SK-N-SH (cell line): ENCODE data around the gene SNAPC3. TPM values are rescaled to one million over a fixed set of nuclear protein-coding genes. Genes with fewer than 3 reads are reported as not detected.

Experiments used
- CTCF ChIA-PET: fragments of 300-600, 350-600 bp; formaldehyde crosslinking; extraction: SDS; loops from one replicate; lab custom pipeline; 2021; lab: Yijun Ruan, JAX
- POLR2A ChIA-PET: fragments of 350-600 bp; sonication (Branson Sonifier 250); formaldehyde crosslinking; extraction: SDS; loops from one replicate; lab custom pipeline; 2020; ENCODE audit warnings: antibody characterized with exemption, inconsistent platforms; lab: Yijun Ruan, JAX
- DNase-seq: peaks from one replicate; pipeline ENCODE4 v3.0.0; 2012
- H2AFZ ChIP-seq: fragments of 200-600 bp; sonication (generic); 2 replicates; pipeline ENCODE4 v1.8.1; 2016; ENCODE audit warnings: antibody characterized with exemption, mild to moderate bottlenecking, low read depth
- H3F3A ChIP-seq: fragments of 200-600 bp; sonication (generic); replicated peaks from 2 replicates; pipeline ENCODE3; 2016; ENCODE audit warnings: antibody characterized with exemption, mild to moderate bottlenecking; ENCODE audit not compliant: insufficient read depth
- H3K27ac ChIP-seq, 2 experiments: fragments of 200-500 bp in 1 of 2; fragments of 200-600 bp in 1 of 2; sonication (Bioruptor generic) in 1 of 2; sonication (generic), shearing (Covaris generic) in 1 of 2; 2 replicates each; pipeline versions ENCODE4 v1.5.1 to v1.6.1; 2014 to 2016; ENCODE audit warnings: low read depth in 2 of 2, inconsistent platforms in 1 of 2, low read length in 1 of 2, mild to moderate bottlenecking in 1 of 2, mixed read lengths in 1 of 2
- H3K27me3 ChIP-seq: fragments of 200-600 bp; sonication (generic), shearing (Covaris generic); 2 replicates; pipeline ENCODE4 v1.6.1; 2016; ENCODE audit warnings: mixed run types; ENCODE audit not compliant: insufficient read depth
- H3K36me3 ChIP-seq, 2 experiments: fragments of 200-500 bp in 1 of 2; fragments of 200-600 bp in 1 of 2; sonication (Bioruptor generic) in 1 of 2; sonication (generic) in 1 of 2; replicated peaks in 1 of 2; 2 replicates each; pipeline versions ENCODE3 to v1.5.1; 2014 to 2016; ENCODE audit warnings: low read length in 1 of 2, mild to moderate bottlenecking in 1 of 2; ENCODE audit not compliant: insufficient read depth in 2 of 2, control insufficient read depth in 1 of 2
- H3K4me1 ChIP-seq, 2 experiments: fragments of 200-500 bp in 1 of 2; fragments of 200-600 bp in 1 of 2; sonication (Bioruptor generic) in 1 of 2; sonication (generic), shearing (Covaris generic) in 1 of 2; 2 replicates each; pipeline versions ENCODE4 v1.5.1 to v1.6.1; 2014 to 2016; ENCODE audit warnings: low read depth in 1 of 2, low read length in 1 of 2, mixed run types in 1 of 2; ENCODE audit not compliant: insufficient read depth in 2 of 2, control insufficient read depth in 1 of 2
- H3K4me2 ChIP-seq: fragments of 200-600 bp; sonication (generic), shearing (Covaris generic); 2 replicates; pipeline ENCODE4 v1.6.1; 2017; ENCODE audit warnings: mixed run types
- H3K4me3 ChIP-seq, 2 experiments: fragments of 200-500 bp in 1 of 2; fragments of 200-600 bp in 1 of 2; sonication (Bioruptor generic) in 1 of 2; sonication (generic), shearing (Covaris generic) in 1 of 2; 2 replicates each; pipeline versions ENCODE4 v1.5.1 to v1.8.1; 2014 to 2016; ENCODE audit warnings: low read depth in 2 of 2, inconsistent platforms in 1 of 2, low read length in 1 of 2, mild to moderate bottlenecking in 1 of 2, mixed read lengths in 1 of 2, moderate library complexity in 1 of 2
- H3K79me2 ChIP-seq: fragments of 200-600 bp; sonication (generic); 2 replicates; pipeline ENCODE4 v1.8.1; 2017; ENCODE audit warnings: mild to moderate bottlenecking; ENCODE audit not compliant: insufficient read depth
- H3K9ac ChIP-seq: fragments of 200-600 bp; sonication (generic); 2 replicates; pipeline ENCODE4 v1.6.1; 2017; ENCODE audit warnings: mixed run types
- H3K9me2 ChIP-seq: fragments of 200-600 bp; sonication (generic); 2 replicates; pipeline ENCODE4 v1.6.1; 2017; ENCODE audit warnings: mixed run types
- H3K9me3 ChIP-seq: fragments of 200-600 bp; sonication (generic); 2 replicates; pipeline ENCODE4 v1.6.1; 2017; ENCODE audit warnings: mixed run types, mild to moderate bottlenecking, moderate library complexity
- H4K20me1 ChIP-seq: fragments of 200-600 bp; sonication (generic); 2 replicates; pipeline ENCODE4 v1.6.1; 2017; ENCODE audit warnings: mild to moderate bottlenecking, mixed run types; ENCODE audit not compliant: insufficient read depth
- CHD2 ChIP-seq: fragments of 150-350 bp; IDR thresholded peaks from 2 replicates; pipeline ENCODE4 v1.6.1; 2018; ENCODE audit warnings: low read length; ENCODE audit not compliant: partially characterized antibody
- ELF1 ChIP-seq: IDR thresholded peaks from 2 replicates; pipeline ENCODE4 v1.4.0; 2012
- EZH2phosphoT487 ChIP-seq: fragments of 200-600 bp; sonication (generic); IDR thresholded peaks from 2 replicates; pipeline ENCODE4 v1.6.1; 2017; ENCODE audit warnings: low read depth, mixed run types, mild to moderate bottlenecking, antibody characterized with exemption, moderate library complexity, borderline replicate concordance
- FOSL2 ChIP-seq: IDR thresholded peaks from 2 replicates; pipeline ENCODE4 v1.4.0; 2012; ENCODE audit warnings: low read depth, mild to moderate bottlenecking, moderate library complexity, borderline replicate concordance
- FOXJ3 ChIP-seq: sonication (generic); formaldehyde crosslinking; IDR thresholded peaks from 2 replicates; pipeline ENCODE4 v1.5.1; 2020; ENCODE audit warnings: mild to moderate bottlenecking, missing genetic modification reagents
- GATA2 ChIP-seq: sonication (generic); formaldehyde crosslinking; IDR thresholded peaks from 2 replicates; pipeline ENCODE4 v1.5.0; 2020; ENCODE audit warnings: mild to moderate bottlenecking, missing genetic modification reagents
- JUND ChIP-seq: IDR thresholded peaks from 2 replicates; pipeline ENCODE4 v1.4.0; 2012
- NRF1 ChIP-seq: IDR thresholded peaks from 2 replicates; pipeline ENCODE4 v1.6.1; 2012; ENCODE audit warnings: low read depth, mild to moderate bottlenecking, low read length
- POLR2AphosphoS5 ChIP-seq: IDR thresholded peaks from 2 replicates; pipeline ENCODE4 v1.6.1; 2012; ENCODE audit warnings: low read depth, low read length
- RAD21 ChIP-seq: IDR thresholded peaks from 2 replicates; pipeline ENCODE4 v1.6.1; 2012; ENCODE audit warnings: mild to moderate bottlenecking, low read length
- RCOR1 ChIP-seq: fragments of 150-350 bp; IDR thresholded peaks from 2 replicates; pipeline ENCODE4 v1.6.1; 2017; ENCODE audit warnings: antibody characterized with exemption, low read length
- SMC3 ChIP-seq: IDR thresholded peaks from 2 replicates; pipeline ENCODE4 v1.6.1; 2012; ENCODE audit warnings: low read depth, low read length, improper control_type of control experiment
- TAF1 ChIP-seq: IDR thresholded peaks from 2 replicates; pipeline ENCODE4 v1.6.1; 2012; ENCODE audit warnings: low read depth, mild to moderate bottlenecking, low read length, moderate library complexity, borderline replicate concordance
- TCF12 ChIP-seq: IDR thresholded peaks from 2 replicates; pipeline ENCODE4 v1.4.0; 2012
- YY1 ChIP-seq: IDR thresholded peaks from 2 replicates; pipeline ENCODE4 v1.4.0; 2012; ENCODE audit warnings: low read depth, mild to moderate bottlenecking
- WGBS: methylation state at CpG from one replicate; pipeline ENCODE4 v1.1.6; 2017; ENCODE audit warnings: low lambda C conversion rate; 5-methylcytosine and 5-hydroxymethylcytosine counted together
- polyA plus RNA-seq, 3 experiments: library from polyadenylated mRNA; depleted of rRNA; stranded (reverse); fragments of >200 nt; gene quantifications; 2 replicates each; pipeline ENCODE4 v1.2.3, GENCODE V29; 2012
- TF ChIP-seq, protein P1 (sequence below): IDR thresholded peaks from 2 replicates; pipeline ENCODE4; 2012
- TF ChIP-seq, protein P2 (sequence below): fragments of 200-600 bp; sonication (generic); IDR thresholded peaks from 2 replicates; pipeline ENCODE4 v1.6.1; 2017; ENCODE audit warnings: antibody characterized with exemption, mild to moderate bottlenecking, moderate library complexity

SNAPC3 gene
- polyA plus RNA-seq, 1 of the 3 experiments (the other 2 are of a cell fraction) = 20.6 TPM

DNA sequence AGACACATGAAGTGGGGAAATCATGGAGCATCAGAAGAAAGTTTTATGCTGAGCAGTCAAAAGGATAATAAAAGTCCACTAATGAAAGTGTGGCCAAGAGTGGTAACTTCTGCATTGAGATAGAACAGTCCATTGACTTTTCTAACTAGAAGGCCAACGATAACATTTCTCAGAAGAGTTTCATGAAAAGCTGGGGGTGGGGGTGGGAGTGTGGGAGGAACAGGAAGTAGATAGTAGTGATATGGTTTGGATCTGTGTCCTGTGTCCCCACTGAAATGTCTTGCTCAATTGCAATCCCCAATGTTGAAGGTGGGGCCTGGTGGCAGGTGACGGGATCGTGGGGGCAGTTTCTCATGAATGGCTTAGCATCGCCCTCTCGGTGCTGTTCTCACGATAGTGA, 36.2 kb upstream of the SNAPC3 start:
- TF ChIP-seq RCOR1 (no peak), RAD21 (no peak), EZH2phosphoT487 (no peak), GATA2 (no peak), POLR2AphosphoS5 (no peak)
- TF ChIP-seq, protein P1, sequence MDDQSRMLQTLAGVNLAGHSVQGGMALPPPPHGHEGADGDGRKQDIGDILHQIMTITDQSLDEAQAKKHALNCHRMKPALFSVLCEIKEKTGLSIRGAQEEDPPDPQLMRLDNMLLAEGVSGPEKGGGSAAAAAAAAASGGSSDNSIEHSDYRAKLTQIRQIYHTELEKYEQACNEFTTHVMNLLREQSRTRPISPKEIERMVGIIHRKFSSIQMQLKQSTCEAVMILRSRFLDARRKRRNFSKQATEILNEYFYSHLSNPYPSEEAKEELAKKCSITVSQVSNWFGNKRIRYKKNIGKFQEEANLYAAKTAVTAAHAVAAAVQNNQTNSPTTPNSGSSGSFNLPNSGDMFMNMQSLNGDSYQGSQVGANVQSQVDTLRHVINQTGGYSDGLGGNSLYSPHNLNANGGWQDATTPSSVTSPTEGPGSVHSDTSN = no peak
- DNase-seq = no peak

GRCh38 chr9:15389173-15389572, 33.5 kb upstream of the SNAPC3 start:
- DNase-seq = no peak
- Histone ChIP-seq H2AFZ (no peak overlapping the region), H3K79me2 (no peaks in the 10 kb centered on the region), H3K27ac (no peak overlapping the region), H3K9me3 (no peaks in the 10 kb centered on the region), H4K20me1 (no peaks in the 10 kb centered on the region), H3K27me3 (no peaks in the 10 kb centered on the region), H3F3A (no peaks in the 10 kb centered on the region), H3K36me3 (no peaks in the 10 kb centered on the region), H3K9me2 (no peaks in the 10 kb centered on the region), H3K4me1 (no peaks in the 10 kb centered on the region), H3K4me3 (no peak overlapping the region), H3K4me2 (no peak overlapping the region), H3K9ac (no peak overlapping the region)
- ChIA-PET CTCF (no interaction called here), POLR2A (no interaction called here)
- TF ChIP-seq ELF1 (no peak), RCOR1 (no peak), FOSL2 (no peak)

More for the DNA sequence above, 36.2 kb upstream of the SNAPC3 start:
- H3K4me2 ChIP-seq = no peak overlapping the region
- ChIA-PET CTCF (no interaction called here), POLR2A (no interaction called here)
- no peaks in the 10 kb centered on the region for H4K20me1 ChIP-seq
- H3K9me2 ChIP-seq = no peaks in the 10 kb centered on the region
- no peaks in the 10 kb centered on the region for H3K9me3 ChIP-seq
- no peak overlapping the region for H3K9ac ChIP-seq
- no peak overlapping the region for H3K27ac ChIP-seq
- H3K79me2 ChIP-seq = no peaks in the 10 kb centered on the region
- H3F3A ChIP-seq = no peaks in the 10 kb centered on the region
- H3K36me3 ChIP-seq = no peaks in the 10 kb centered on the region
- H2AFZ ChIP-seq = no peak overlapping the region
- H3K27me3 ChIP-seq = no peaks in the 10 kb centered on the region; the same call in 1 of the 2 replicates
- H3K4me3 ChIP-seq = no peak overlapping the region
- 60% methylated on average over 6 of the region's 6 CpGs for WGBS
- H3K4me1 ChIP-seq = no peaks in the 10 kb centered on the region

- CTCF ChIA-PET = no interaction called here
- H2AFZ ChIP-seq = no peak overlapping the region
- no peak for DNase-seq
- H3K79me2 ChIP-seq = no peaks in the 10 kb centered on the region
- H3K4me1 ChIP-seq = no peaks in the 10 kb centered on the region
- POLR2A ChIA-PET = no interaction called here
- no peak overlapping the region for H3K4me2 ChIP-seq
- 61% methylated on average over 4 of the region's 4 CpGs for WGBS
- no peaks in the 10 kb centered on the region for H3F3A ChIP-seq
- no peak overlapping the region for H3K4me3 ChIP-seq
- H3K36me3 ChIP-seq = no peaks in the 10 kb centered on the region
- H3K9me2 ChIP-seq = no peaks in the 10 kb centered on the region
- no peak overlapping the region for H3K9ac ChIP-seq
- H3K27ac ChIP-seq = no peak overlapping the region
- no peaks in the 10 kb centered on the region for H4K20me1 ChIP-seq
- TF ChIP-seq SMC3 = no peak
- no peak for TF ChIP-seq EZH2phosphoT487
- no peak for TF ChIP-seq TCF12
- no peak for TF ChIP-seq TAF1
- TF ChIP-seq FOXJ3 (CRISPR knock-in tag) = no peak
- TF ChIP-seq, protein P2, sequence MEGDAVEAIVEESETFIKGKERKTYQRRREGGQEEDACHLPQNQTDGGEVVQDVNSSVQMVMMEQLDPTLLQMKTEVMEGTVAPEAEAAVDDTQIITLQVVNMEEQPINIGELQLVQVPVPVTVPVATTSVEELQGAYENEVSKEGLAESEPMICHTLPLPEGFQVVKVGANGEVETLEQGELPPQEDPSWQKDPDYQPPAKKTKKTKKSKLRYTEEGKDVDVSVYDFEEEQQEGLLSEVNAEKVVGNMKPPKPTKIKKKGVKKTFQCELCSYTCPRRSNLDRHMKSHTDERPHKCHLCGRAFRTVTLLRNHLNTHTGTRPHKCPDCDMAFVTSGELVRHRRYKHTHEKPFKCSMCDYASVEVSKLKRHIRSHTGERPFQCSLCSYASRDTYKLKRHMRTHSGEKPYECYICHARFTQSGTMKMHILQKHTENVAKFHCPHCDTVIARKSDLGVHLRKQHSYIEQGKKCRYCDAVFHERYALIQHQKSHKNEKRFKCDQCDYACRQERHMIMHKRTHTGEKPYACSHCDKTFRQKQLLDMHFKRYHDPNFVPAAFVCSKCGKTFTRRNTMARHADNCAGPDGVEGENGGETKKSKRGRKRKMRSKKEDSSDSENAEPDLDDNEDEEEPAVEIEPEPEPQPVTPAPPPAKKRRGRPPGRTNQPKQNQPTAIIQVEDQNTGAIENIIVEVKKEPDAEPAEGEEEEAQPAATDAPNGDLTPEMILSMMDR = no peak
- no peak for TF ChIP-seq CHD2
- TF ChIP-seq JUND = no peak
- TF ChIP-seq NRF1 = no peak
- no peak for TF ChIP-seq ELF1
- TF ChIP-seq RAD21 = no peak
- TF ChIP-seq YY1 = no peak
- no peaks in the 10 kb centered on the region for H3K9me3 ChIP-seq
- no peaks in the 10 kb centered on the region for H3K27me3 ChIP-seq
Observed at GRCh38 chr9:15389631-15390030, 33.0 kb upstream of the SNAPC3 start.
